Measurements from ENCODE around the gene RPS3A.
A peak's percentile ranks its signal among the peaks of the same experiment; 100 is the strongest.
"Not testable (repeated sequence)": the region's sequence is repeated elsewhere in the genome, so short reads cannot be mapped to it uniquely, and the experiment has no call there.

RPS3A gene

DNA sequence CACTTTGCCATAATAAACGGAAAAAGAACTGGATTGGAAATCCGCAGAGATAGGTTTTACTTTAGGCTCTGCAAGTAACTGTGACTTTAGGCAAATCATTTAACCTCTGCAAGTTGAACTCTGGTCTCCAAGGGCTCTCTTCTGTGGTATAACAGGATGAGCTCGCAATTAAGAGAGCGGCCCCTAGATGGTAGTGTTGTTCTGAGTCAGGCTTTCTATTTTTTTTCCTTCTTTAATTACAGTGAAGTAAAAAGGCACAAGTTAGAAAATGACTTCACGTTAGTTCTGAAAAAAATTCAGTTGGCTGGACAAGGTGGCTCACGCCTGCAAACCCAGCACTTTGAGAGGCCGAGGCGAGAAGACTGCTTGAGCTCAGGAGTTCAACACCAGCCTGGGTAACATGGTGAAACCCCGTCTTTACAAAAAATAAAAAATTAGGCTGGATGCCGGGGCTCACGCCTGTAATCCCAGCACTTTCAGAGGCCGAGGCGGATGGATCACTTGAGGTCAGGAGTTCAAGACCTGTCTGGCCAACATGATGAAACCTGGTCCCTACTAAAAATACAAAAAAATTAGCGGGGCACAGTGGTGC, 18.0 kb downstream of the RPS3A start:
- peak; percentile 22 for DNase-seq

DNA sequence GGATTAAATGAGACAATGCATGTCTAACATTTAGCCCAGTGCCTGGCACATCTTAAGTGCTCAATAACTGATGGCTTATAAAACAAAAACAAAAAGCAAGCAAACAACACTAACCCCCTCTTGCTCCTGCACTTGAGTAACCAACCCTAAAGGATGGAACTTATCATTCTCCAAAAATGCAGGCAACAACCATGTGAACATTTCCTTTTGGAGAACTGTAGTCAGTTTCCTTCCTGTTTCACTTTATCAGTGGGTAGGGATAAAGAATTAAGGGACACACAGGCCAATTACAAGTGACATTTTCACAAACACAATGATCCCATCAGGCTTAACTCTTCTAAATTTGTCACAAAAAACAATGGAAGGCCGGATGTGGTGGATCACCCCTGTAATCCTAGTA, 30.4 kb downstream of the RPS3A start:
- no peak for DNase-seq

DNA sequence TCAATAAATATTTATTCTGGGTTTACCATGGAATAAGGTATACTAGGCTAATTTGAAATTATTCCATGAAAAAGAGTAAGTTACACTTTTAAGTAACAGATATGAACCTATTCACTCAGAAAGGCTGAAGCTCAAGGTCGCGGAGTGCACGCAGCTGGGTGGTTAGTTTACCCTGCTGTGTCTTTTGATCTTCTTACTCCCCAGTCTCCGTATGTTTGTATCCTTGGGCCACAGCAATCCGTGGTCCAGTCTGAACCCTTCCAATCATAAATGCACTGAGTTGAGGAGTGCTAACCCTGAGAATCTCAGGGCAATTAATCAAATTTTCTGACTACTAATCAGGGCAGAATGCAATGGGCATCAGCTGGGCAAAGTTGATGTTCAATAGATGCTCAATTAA, 33.9 kb downstream of the RPS3A start:
- DNase-seq = no peak

DNA sequence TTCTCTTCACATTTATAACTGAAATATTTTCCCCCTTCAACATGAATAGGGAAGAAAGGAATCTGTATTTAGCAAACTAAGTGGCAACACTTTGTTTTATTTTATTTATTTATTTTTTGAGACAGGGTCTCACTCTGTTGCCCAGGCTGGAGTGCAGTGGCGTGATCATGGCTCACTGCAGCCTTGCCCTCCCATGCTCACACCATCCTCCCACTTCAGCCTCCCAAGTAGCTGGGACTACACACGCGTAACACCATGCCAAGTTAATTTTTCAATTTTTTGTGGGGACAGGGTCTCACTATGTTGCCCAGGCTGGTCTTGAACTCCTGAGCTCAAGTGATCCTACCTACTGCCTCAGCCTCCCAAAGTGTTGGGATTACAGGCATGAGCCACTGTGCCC, 36.6 kb downstream of the RPS3A start:
- not testable (repeated sequence) for DNase-seq

DNA sequence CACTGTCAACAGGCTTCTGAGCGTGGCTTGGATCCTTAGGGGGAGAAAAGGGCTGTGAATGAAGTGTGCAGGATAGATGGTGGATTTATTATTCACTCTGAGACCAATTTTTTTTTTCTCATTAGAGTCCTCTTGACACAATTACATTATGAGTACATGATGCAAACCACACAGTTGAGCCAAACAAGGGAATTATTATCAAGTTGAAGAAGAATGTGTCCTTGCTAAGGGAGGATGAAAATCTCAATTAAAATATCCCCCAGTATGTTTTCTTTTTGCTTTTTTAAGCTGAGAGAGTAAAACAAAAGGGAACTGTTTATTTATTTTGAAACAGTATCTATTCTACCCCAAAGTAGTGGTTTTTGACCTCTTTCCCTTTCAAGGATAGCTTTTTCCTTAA, 40.4 kb downstream of the RPS3A start:
- no peak for DNase-seq

DNA sequence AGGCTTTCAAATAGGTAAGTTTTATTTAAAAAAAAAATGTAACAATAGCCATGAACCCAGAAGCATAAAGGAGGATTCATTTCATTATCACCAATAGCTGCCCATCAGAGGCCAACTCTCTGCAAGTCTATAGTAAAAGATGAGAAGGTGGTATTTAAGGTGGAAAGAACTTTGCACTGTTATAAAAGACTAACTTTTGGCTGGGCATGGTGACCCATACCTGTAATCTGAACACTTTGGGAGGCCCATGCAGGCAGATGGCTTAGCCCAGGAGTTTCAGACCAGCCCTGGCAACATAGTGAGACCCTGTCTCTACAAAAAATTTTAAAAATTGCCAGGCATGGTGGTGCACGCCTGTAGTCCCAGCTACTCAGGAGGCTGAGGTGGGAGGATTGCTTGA, 43.3 kb downstream of the RPS3A start:
- DNase-seq = no peak

DNA sequence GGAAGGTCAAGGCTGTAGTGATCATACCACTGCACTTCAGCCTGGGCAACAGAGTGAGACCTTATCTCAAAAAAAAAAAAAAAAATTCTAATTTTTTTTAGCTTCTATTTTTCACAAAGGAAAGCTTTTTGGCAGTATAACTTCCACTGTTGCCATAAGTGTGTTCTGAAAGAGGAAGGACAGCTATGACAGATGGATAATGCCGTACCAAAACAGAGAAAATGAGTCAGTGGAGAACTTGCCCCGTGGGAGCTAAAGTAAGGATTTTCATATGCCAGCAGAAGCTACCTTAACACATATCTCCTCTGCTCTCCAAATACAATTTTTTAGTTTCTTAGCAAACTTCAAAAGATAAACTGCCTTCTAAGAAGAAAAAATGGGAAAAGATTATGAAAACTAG, 43.7 kb downstream of the RPS3A start:
- no peak for DNase-seq

DNA sequence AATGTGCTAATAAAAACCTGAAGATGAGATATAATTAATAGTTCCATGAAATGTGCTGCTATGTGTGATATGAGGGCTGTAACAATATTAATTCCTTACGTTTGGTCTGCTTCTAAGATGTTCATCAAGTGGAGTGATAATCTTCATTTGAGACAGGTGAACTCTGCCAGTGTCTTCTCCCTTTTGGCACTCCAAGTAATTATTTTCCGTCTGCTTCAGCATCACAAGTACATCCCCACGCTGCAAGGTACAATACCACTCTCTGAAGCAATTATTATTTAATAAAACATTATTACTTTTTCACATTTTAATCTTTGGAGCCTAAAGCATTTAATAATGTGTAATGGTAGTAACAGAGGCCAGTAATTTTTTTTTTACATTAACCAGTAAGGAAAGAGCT, 44.4 kb downstream of the RPS3A start:
- no peak for DNase-seq

DNA sequence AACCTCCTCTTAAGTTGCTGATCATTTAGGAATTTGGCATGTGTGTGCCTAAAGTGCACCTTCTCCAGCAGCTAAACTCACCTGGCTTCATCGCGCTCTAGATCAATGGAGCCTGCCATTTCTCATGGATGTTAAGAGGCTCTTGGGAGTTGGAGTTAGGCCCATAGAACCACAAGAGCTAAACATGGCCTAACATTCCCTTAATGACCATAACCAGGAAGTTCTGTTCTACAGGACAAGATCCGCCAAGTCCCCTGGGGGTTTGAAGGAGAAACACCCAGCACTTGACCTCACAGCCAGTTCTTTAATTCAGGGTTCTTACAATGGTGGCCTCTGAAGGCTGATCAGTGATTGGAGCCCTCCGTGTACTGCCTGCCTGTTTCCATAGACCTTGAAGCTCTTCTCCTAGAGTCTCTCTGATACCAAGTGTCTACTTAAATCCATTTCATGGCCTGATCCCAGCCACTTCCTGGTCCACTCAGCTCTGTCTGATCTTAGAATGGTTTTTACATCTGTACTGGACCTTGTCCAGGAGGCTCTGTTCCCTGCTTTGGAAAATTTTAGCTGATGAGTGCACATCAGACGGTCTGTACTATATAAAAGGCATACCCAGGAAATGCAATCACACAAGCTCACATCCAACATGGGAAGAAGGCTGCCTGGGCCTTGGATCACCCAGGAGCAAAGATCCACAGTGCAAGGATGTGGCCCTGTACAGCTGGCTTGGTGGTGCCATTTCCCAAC, 45.1 kb downstream of the RPS3A start:
- no peak for DNase-seq

DNA sequence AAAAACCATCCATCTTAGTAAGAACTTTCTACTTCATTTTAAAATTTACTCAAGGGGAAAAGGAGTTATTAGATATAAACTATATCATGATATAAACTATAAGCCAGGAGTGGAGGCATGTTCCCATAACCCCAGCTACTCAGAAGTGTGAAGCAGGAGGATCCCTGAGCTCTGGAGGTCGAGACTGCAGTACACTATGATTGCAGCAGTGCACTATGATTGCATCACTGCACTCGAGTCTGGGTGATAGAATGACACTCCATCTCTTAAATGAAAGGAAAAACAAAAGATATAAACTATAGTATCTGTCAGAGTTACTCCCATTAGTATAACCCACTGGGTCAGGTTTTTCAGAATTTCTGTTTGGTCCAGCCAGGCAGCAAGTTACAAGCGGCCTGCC, 47.6 kb downstream of the RPS3A start:
- DNase-seq = no peak

DNA sequence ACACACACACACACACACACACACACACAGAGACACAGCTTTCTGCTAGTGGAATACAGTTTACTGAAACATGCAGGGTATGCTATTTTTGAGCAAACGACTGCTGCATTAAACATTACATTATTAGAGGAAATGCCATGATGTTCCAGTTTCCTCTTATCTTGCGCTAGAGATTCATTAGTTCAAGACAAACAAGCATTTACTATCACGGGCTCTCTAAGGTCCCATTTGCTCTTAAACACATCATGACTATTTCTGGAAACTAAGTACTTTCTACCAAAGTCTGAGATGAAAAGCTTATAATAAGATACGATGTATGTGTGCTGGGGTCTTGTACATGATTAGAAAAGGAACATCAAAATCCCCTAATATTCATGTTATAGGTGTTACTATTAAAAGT, 48.8 kb downstream of the RPS3A start:
- DNase-seq = no peak

DNA sequence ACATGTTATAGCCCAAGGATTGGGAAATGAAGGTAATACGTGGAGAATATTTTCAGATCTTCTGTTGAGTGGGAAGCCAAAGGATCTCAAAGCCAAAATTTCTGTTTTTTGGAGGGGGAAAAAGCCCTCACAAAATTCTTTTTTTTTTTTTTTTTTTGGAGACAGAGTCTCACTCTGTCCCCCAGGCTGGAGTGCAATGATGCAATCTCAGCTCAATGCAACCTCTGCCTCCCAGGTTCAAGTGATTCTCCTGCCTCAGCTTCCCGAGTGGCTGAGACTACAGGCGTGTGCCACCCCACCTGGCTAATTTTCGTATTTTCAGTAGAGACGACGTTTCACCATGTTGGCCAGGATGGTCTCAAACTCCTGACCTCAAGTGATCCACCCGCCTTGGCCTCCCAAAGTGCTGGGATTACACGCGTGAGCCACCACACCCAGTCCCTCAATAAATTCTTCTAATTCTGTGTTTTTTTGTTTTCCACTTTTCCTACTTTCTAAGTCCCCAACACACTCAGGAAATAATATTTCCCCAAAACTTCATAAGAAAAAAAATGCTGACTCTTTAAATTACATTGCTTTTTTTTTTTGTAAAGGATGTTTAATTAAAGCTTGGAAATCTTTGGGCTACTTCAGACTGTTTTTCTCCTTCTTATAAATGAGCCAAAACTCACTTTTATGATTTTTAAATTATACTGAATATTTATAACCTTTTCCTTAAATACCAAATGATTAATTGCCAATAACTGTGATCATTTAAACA, 51.6 kb downstream of the RPS3A start:
- no peak for DNase-seq

DNA sequence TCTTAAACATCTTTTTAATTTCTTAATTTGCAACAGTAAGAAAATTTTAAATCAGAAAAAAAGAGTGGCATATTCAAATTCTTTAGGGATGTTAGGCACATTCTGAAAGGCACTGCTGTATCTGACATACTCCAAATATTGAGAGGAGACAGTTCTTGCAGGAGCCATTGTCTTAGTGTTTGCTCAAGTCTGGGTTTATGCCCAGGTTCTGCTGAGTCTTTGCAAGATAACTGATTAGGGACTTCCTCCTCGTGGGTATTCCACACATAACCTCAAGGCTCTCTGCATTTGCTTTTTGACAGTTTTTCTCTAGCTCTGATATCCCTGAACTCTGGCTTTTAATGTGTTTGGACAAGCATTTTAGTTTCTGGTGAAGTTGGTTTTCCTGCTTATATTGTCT, 52.6 kb downstream of the RPS3A start:
- no peak for DNase-seq

DNA sequence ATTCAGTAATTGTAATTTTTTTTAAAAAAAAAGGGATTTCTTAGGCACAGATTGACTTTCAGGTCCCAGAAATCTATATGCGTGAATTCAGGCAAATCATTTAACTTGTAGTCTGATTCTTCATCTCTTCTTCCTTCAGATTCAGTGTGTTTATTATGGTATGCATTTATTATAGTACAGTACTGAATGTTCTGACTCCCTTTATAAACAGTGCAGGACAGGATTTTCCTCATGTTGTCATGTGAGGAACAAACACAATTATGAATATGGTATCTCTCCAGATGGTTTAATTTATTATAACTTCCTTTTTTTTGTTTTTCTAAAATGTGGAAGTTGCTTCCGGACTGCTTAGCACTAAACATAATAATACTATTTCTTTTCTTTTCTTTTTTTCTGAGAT, 54.2 kb downstream of the RPS3A start:
- DNase-seq = no peak
